Measurements from ENCODE around the gene SAMD4A. TPM values are rescaled to one million over a fixed set of nuclear protein-coding genes. Genes with fewer than 3 reads are reported as not detected.

SAMD4A gene
- total RNA-seq, 1 experiment from 2014 or later = 9.6 TPM

GRCh38 chr14:54629183-54629582 lies 62.3 kb downstream of the SAMD4A start:
- H3K4me1 Mint-ChIP-seq = peaks cover 29 to 30% of the 10 kb centered on the region in 2 experiments
- no peaks in the 10 kb centered on the region for H3K79me1 ChIP-seq (ENCODE audit: insufficient read depth, low read depth, low read length, poor library complexity, severe bottlenecking)
- no peak overlapping the region for H2BK20ac ChIP-seq (ENCODE audit: low read depth, low read length, poor library complexity, severe bottlenecking)
- no peak for TF ChIP-seq CTCF (conservative IDR thresholded peaks at IDR 0.05)
- H3K9ac ChIP-seq (ENCODE audit: extremely low read depth, insufficient read length, low read length) = no peak overlapping the region
- no peaks in the 10 kb centered on the region for H3K79me2 ChIP-seq (ENCODE audit: insufficient read depth, low read length)
- H3K4ac ChIP-seq (ENCODE audit: low read depth, low read length) = no peak overlapping the region
- no peak for DNase-seq
- no peak overlapping the region for H3K18ac ChIP-seq (ENCODE audit: insufficient read length, low read depth, low read length)
- no peak overlapping the region for H3T11ph ChIP-seq (ENCODE audit: low read length)
- no peaks in the 10 kb centered on the region for H3K23me2 ChIP-seq (ENCODE audit: insufficient read length, low read depth, low read length, poor library complexity, severe bottlenecking)
- WGBS (ENCODE audit: extremely low coverage, insufficient read length, low lambda C conversion rate) = no CpG with 5 or more reads among the region's 3 CpGs
- no peak overlapping the region for H2AFZ ChIP-seq (ENCODE audit: low read length)
- H4K8ac ChIP-seq (replicated peaks; ENCODE audit: insufficient read length, low read depth, low read length) = no peak overlapping the region
- H3K56ac ChIP-seq (ENCODE audit: insufficient read length, low read depth, low read length) = no peak overlapping the region
- H3K9me3 Mint-ChIP-seq = peaks cover 0 to 3% of the 10 kb centered on the region in 2 experiments; a peak in 2 of 5 replicates
- H4K20me1 ChIP-seq (ENCODE audit: control insufficient read depth, insufficient read depth, insufficient read length) = no peaks in the 10 kb centered on the region
- H2AK5ac ChIP-seq (ENCODE audit: insufficient read length, low read length) = no peak overlapping the region
- no peak overlapping the region for H3K23ac ChIP-seq (ENCODE audit: insufficient read length, low read depth, low read length)
- no peak overlapping the region for H3K27ac Mint-ChIP-seq
- no peak overlapping the region for H3K14ac ChIP-seq (ENCODE audit: insufficient read depth, low read length)
- no peak overlapping the region for H2BK120ac ChIP-seq (ENCODE audit: low read depth, low read length, poor library complexity, severe bottlenecking)
- no peaks in the 10 kb centered on the region for H3K36me3 Mint-ChIP-seq (ENCODE audit: insufficient read depth in 1 of 3, low read depth in 3 of 3)
- no peaks in the 10 kb centered on the region for H3K9me3 ChIP-seq (ENCODE audit: control insufficient read depth, low read depth, low read length)
- no peak overlapping the region for H2BK15ac ChIP-seq (ENCODE audit: low read depth, low read length)
- peaks cover 6% of the 10 kb centered on the region; the same call in 1 of the 2 replicates for H3K4me1 ChIP-seq (ENCODE audit: insufficient read depth, low read length)
- no peak overlapping the region for H3K27ac ChIP-seq (ENCODE audit: insufficient read length, low read depth, low read length)
- H3K27me3 Mint-ChIP-seq (ENCODE audit: low read depth) = no peaks in the 10 kb centered on the region
- H4K91ac ChIP-seq (ENCODE audit: insufficient read length, low read depth, low read length) = no peak overlapping the region
- H2BK5ac ChIP-seq (ENCODE audit: insufficient read length, low read length) = no peak overlapping the region
- H4K5ac ChIP-seq (ENCODE audit: insufficient read length, low read depth, low read length) = no peak overlapping the region
- no peaks in the 10 kb centered on the region for H3K27me3 ChIP-seq (ENCODE audit: insufficient read depth, low read length)
- no peak overlapping the region for H3K4me3 Mint-ChIP-seq
- no peak overlapping the region for H3K4me2 ChIP-seq (ENCODE audit: insufficient read depth, insufficient read length, low read length)
- H2BK12ac ChIP-seq (ENCODE audit: insufficient read length, low read depth, low read length) = no peak overlapping the region
